Measurements from ENCODE around the gene TPSAB1. TPM values are rescaled to one million over a fixed set of nuclear protein-coding genes. Genes with fewer than 3 reads are reported as not detected.

Gene TPSAB1
- total and polyA plus RNA-seq, 2 donors (not counting 3 experiments of a cell fraction or from before 2014, with no cell fraction given) = not detected

- H3K36me3 ChIP-seq (ENCODE audit: control insufficient read depth in 2 of 2, extremely low read depth in 1 of 2, insufficient read depth in 2 of 2, low read length in 2 of 2) = no peaks in the 10 kb centered on the region
- H3K4me2 ChIP-seq (ENCODE audit: insufficient read depth, low read length) = no peak overlapping the region
- no peaks in the 10 kb centered on the region for H3K27me3 ChIP-seq (ENCODE audit: control insufficient read depth in 2 of 2, insufficient read depth in 2 of 2, low read length in 2 of 2)
- no peak for FAIRE-seq
- H3K4me3 ChIP-seq (replicated peaks in 1 of 3; ENCODE audit: insufficient read depth in 1 of 3, low read depth in 1 of 3, low read length in 3 of 3) = no peak overlapping the region
- H4K20me1 ChIP-seq (replicated peaks; ENCODE audit: control insufficient read depth, extremely low read depth, insufficient read depth, low read length) = no peaks in the 10 kb centered on the region
- intact Hi-C loops (cut with micrococcal nuclease) (no loop called here), dilution Hi-C loops (cut with MboI; ENCODE audit: extremely low pct_ligation_motif_present, low sequenced_read_pairs) (no loop called here)
- H3K27ac ChIP-seq (ENCODE audit: insufficient read depth, low read depth, low read length) = no peak overlapping the region
- no peak for DNase-seq (ENCODE audit: low read depth, low spot score)
- ChIA-PET POLR2A (no interaction called here), CTCF (interaction anchor here (1.2 kb wide), 1 partner anchor 23 kb away, joined by 3 read pairs; no protein-coding TSS in a partner anchor)
- H3K4me1 ChIP-seq (ENCODE audit: control insufficient read depth, extremely low read depth, insufficient read depth, low read length) = no peaks in the 10 kb centered on the region
- no peaks in the 10 kb centered on the region for H3K9me1 ChIP-seq (replicated peaks; ENCODE audit: control insufficient read depth, extremely low read depth, insufficient read depth, low read length)
- H2AFZ ChIP-seq (ENCODE audit: low read depth, low read length) = no peak overlapping the region
- no TSS peak for BruUV-seq (replicated peaks)
- no peaks in the 10 kb centered on the region for H3K79me2 ChIP-seq (ENCODE audit: control insufficient read depth, insufficient read depth, low read length)
- no peak overlapping the region for H3K9ac ChIP-seq (replicated peaks; ENCODE audit: extremely low read depth, insufficient read depth, low read length)
- TF ChIP-seq EZH2 (IDR thresholded peaks at IDR 0.05; ENCODE audit: borderline replicate concordance, low read depth, low read length, severe bottlenecking) = no peak
- no peaks in the 10 kb centered on the region for H3K9me3 ChIP-seq (replicated peaks; ENCODE audit: control insufficient read depth, insufficient read depth, low read length)
These were observed 38.0 kb downstream of the TPSAB1 start for GRCh38 chr16:1278477-1278876.

DNA sequence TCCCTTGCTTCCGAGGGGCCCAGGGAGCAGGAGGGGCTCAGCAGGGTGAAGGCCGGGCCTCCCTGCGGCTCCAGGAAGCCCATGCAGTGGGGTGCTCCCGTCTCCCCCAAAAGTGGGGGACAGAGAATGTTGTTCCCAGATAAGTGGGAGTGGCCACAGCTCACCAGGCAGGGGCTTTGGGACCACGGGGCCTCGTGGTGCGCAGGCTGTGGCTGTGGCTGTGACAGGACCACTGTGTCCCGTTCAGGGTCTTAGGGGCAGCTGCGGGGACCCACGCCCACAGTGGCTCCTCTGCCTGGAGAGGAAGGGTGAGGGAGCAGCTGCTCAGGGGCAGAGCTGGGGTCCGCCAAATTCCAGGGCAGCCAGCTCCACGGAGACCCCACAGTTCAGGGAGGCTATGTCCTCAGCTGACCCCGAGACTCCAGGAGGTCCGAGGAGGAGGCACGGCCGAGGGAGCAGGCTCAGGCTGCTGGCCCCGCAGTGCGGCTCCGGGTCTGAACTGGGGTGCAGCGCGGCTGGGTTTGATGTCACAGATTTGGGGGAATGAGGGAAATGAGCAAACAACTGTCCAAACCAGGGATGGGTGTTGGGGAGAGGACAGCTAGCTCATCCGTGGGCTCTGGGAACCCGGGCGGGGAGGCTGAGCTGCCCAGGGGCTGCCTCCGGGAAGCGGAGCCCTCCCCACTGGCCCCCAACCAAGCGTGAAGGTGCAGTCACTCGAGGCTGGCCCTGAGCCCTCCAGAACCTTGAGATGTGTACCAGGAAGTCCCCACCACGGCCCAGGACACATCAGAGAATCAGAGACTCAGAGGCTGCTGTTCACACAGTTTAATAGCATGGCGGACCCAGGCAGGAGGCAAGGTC is 38.8 kb downstream of the TPSAB1 start:
- TF ChIP-seq FOS (IDR thresholded peaks at IDR 0.05; ENCODE audit: borderline replicate concordance, insufficient read depth, low read length) = no peak
- TF ChIP-seq JUN (IDR thresholded peaks at IDR 0.05; ENCODE audit: borderline replicate concordance, insufficient read depth, insufficient read length, low read depth) = no peak
- no peak for TF ChIP-seq CTCF (IDR thresholded peaks at IDR 0.05; ENCODE audit: extremely low read depth in 1 of 2, insufficient read depth in 1 of 2, low read depth in 1 of 2, low read length in 2 of 2)
- no peak for TF ChIP-seq POLR2AphosphoS5 (IDR thresholded peaks at IDR 0.05; ENCODE audit: insufficient read depth, low read depth, low read length)
- no peak for TF ChIP-seq MYC (IDR thresholded peaks at IDR 0.05; ENCODE audit: low read depth, low read length)
- TF ChIP-seq POLR2A (IDR thresholded peaks at IDR 0.05; ENCODE audit: low read depth, low read length) = no peak
- TF ChIP-seq EZH2 (IDR thresholded peaks at IDR 0.05; ENCODE audit: borderline replicate concordance, low read depth, low read length, severe bottlenecking) = no peak
- TF ChIP-seq GATA2 (IDR thresholded peaks at IDR 0.05; ENCODE audit: insufficient read depth, insufficient read length, low read depth, low read length) = no peak
- no peak for TF ChIP-seq MAX (IDR thresholded peaks at IDR 0.05; ENCODE audit: insufficient read depth, insufficient read length)
- no peaks in the 10 kb centered on the region for H3K9me3 ChIP-seq (replicated peaks; ENCODE audit: control insufficient read depth, insufficient read depth, low read length)
- H3K4me1 ChIP-seq (ENCODE audit: control insufficient read depth, extremely low read depth, insufficient read depth, low read length) = no peaks in the 10 kb centered on the region
- no peak overlapping the region for H3K4me2 ChIP-seq (ENCODE audit: insufficient read depth, low read length)
- H3K79me2 ChIP-seq (ENCODE audit: control insufficient read depth, insufficient read depth, low read length) = no peaks in the 10 kb centered on the region
- dilution Hi-C loops (cut with MboI; ENCODE audit: extremely low pct_ligation_motif_present, low sequenced_read_pairs) (no loop called here), intact Hi-C loops (cut with micrococcal nuclease) (no loop called here)
- FAIRE-seq = no peak
- no peak overlapping the region for H3K4me3 ChIP-seq (replicated peaks in 1 of 3; ENCODE audit: insufficient read depth in 1 of 3, low read depth in 1 of 3, low read length in 3 of 3)
- CTCF ChIA-PET = interaction anchor here (1.0 kb wide), 1 partner anchor 22 kb away, joined by 3 read pairs; no protein-coding TSS in a partner anchor
- no peaks in the 10 kb centered on the region for H3K27me3 ChIP-seq (ENCODE audit: control insufficient read depth in 2 of 2, insufficient read depth in 2 of 2, low read length in 2 of 2)
- BruUV-seq (replicated peaks) = no TSS peak
- H3K9ac ChIP-seq (replicated peaks; ENCODE audit: extremely low read depth, insufficient read depth, low read length) = no peak overlapping the region
- H3K9me1 ChIP-seq (replicated peaks; ENCODE audit: control insufficient read depth, extremely low read depth, insufficient read depth, low read length) = no peaks in the 10 kb centered on the region
- DNase-seq (ENCODE audit: low read depth, low spot score) = no peak
- no peaks in the 10 kb centered on the region for H3K36me3 ChIP-seq (ENCODE audit: control insufficient read depth in 2 of 2, extremely low read depth in 1 of 2, insufficient read depth in 2 of 2, low read length in 2 of 2)
- H3K27ac ChIP-seq (ENCODE audit: insufficient read depth, low read depth, low read length) = no peak overlapping the region
- no peak overlapping the region for H2AFZ ChIP-seq (ENCODE audit: low read depth, low read length)
- POLR2A ChIA-PET = no interaction called here
- no peaks in the 10 kb centered on the region for H4K20me1 ChIP-seq (replicated peaks; ENCODE audit: control insufficient read depth, extremely low read depth, insufficient read depth, low read length)
